Common myeloid progenitor, CD34-positive (primary cell): ENCODE results near the gene GRM4.

ENCODE experiments used
- CTCF ChIA-PET: fragments of 350-600 bp; sonication (Branson Sonifier 250); formaldehyde crosslinking; loops from one replicate; lab custom pipeline; 2021; ENCODE audit warnings: antibody characterized with exemption; lab: Charles Lee
- POLR2A ChIA-PET: fragments of 350-600 bp; sonication (Branson Sonifier 250); formaldehyde crosslinking; loops from one replicate; lab custom pipeline; 2021; ENCODE audit warnings: antibody characterized with exemption; lab: Charles Lee
- DNase-seq, 3 donors: peaks; one replicate each; pipeline versions ENCODE4 v3.0.0 to v3.0.0-alpha.2; 2013
- H3K27ac ChIP-seq, 2 experiments: 1 replicate in 1 of 2; 2 replicates in 1 of 2; pipeline ENCODE4 v1.7.0; 2013; ENCODE audit warnings: inconsistent platforms in 2 of 2, low read length in 2 of 2, mild to moderate bottlenecking in 2 of 2, low read depth in 1 of 2, moderate library complexity in 1 of 2; ENCODE audit not compliant: severe bottlenecking in 2 of 2, insufficient read depth in 1 of 2, poor library complexity in 1 of 2
- H3K27me3 ChIP-seq, 5 experiments: replicated peaks in 2 of 5; 1 replicate in 3 of 5; 2 replicates in 2 of 5; pipeline versions ENCODE4 v1.6.1 to v1.7.0; 2013; ENCODE audit warnings: low read length in 4 of 5, mild to moderate bottlenecking in 2 of 5, moderate library complexity in 2 of 5, inconsistent platforms in 1 of 5; ENCODE audit not compliant: insufficient read depth in 5 of 5, control insufficient read depth in 4 of 5
- H3K36me3 ChIP-seq, 4 experiments: 1 replicate in 2 of 4; 2 replicates in 2 of 4; pipeline versions ENCODE4 v1.6.1 to v1.7.0; 2013; ENCODE audit warnings: low read length in 3 of 4, control low read depth in 1 of 4, mild to moderate bottlenecking in 1 of 4; ENCODE audit not compliant: control insufficient read depth in 4 of 4, insufficient read depth in 4 of 4
- H3K4me1 ChIP-seq, 4 experiments: 1 replicate in 3 of 4; 2 replicates in 1 of 4; pipeline versions ENCODE4 v1.6.1 to v1.7.1; 2013; ENCODE audit warnings: low read length in 3 of 4, mild to moderate bottlenecking in 3 of 4, control low read depth in 1 of 4, inconsistent platforms in 1 of 4, moderate library complexity in 1 of 4; ENCODE audit not compliant: control insufficient read depth in 4 of 4, insufficient read depth in 4 of 4; ENCODE audit errors: control extremely low read depth in 1 of 4
- H3K4me3 ChIP-seq, 7 experiments: 1 replicate in 4 of 7; 2 replicates in 3 of 7; pipeline versions ENCODE4 v1.5.1 to v1.7.0; 2013; ENCODE audit warnings: mild to moderate bottlenecking in 7 of 7, low read length in 6 of 7, moderate library complexity in 6 of 7, inconsistent platforms in 2 of 7, low read depth in 2 of 7, control low read depth in 1 of 7; ENCODE audit not compliant: insufficient read depth in 4 of 7, control insufficient read depth in 1 of 7; ENCODE audit errors: extremely low read depth in 1 of 7
- H3K9me3 ChIP-seq, 5 experiments: 1 replicate in 4 of 5; 2 replicates in 1 of 5; pipeline versions ENCODE4 v1.6.1 to v1.7.1; 2013; ENCODE audit warnings: low read length in 4 of 5, mild to moderate bottlenecking in 2 of 5, inconsistent platforms in 1 of 5, low read depth in 1 of 5, moderate library complexity in 1 of 5; ENCODE audit not compliant: control insufficient read depth in 4 of 5, insufficient read depth in 2 of 5; ENCODE audit errors: control extremely low read depth in 1 of 5
- WGBS: methylation state at CpG from one replicate; pipeline ENCODE4 v1.1.5; 2013; ENCODE audit not compliant: insufficient coverage; 5-methylcytosine and 5-hydroxymethylcytosine counted together

Gene GRM4

GRCh38 chr6:34142061-34142998, 3.6 kb downstream of the GRM4 start:
- H3K4me1 ChIP-seq, result peaks cover 0 to 34% (median 29%) of the 10 kb centered on the region in 4 experiments
- no peak for DNase-seq
- ChIA-PET POLR2A (no interaction called here), CTCF (interaction anchor here (1.0 to 1.5 kb wide), 4 partner anchors 10 to 375 kb away, joined by 3 to 5 read pairs (median 4); no protein-coding TSS in a partner anchor)
- no peak overlapping the region for H3K27ac ChIP-seq
- WGBS, result 50% methylated on average over 17 of the region's 29 CpGs
- H3K27me3 ChIP-seq, result peaks cover 0 to 99% (median 56%) of the 10 kb centered on the region in 5 experiments
- no peaks in the 10 kb centered on the region for H3K9me3 ChIP-seq
- H3K4me3 ChIP-seq, result no peak overlapping the region
- H3K36me3 ChIP-seq, result no peaks in the 10 kb centered on the region

GRCh38 chr6:34140075-34140474, 5.8 kb downstream of the GRM4 start:
- DNase-seq, result no peak
- no peak overlapping the region for H3K27ac ChIP-seq
- CTCF ChIA-PET, result interaction anchor here (1.4 kb wide), 1 partner anchor 85 kb away, joined by 3 read pairs; no protein-coding TSS in a partner anchor
- no peaks in the 10 kb centered on the region for H3K36me3 ChIP-seq
- H3K27me3 ChIP-seq, result peaks cover 0 to 99% (median 43%) of the 10 kb centered on the region in 5 experiments
- H3K9me3 ChIP-seq, result no peaks in the 10 kb centered on the region
- WGBS, result 95% methylated on average over 5 of the region's 5 CpGs
- peaks cover 0 to 24% (median 19%) of the 10 kb centered on the region in 4 experiments for H3K4me1 ChIP-seq
- no peak overlapping the region for H3K4me3 ChIP-seq
- POLR2A ChIA-PET, result no interaction called here

GRCh38 chr6:34138914-34139510, 6.9 kb downstream of the GRM4 start:
- Histone ChIP-seq H3K36me3 (no peaks in the 10 kb centered on the region), H3K27me3 (peaks cover 0 to 98% (median 37%) of the 10 kb centered on the region in 5 experiments), H3K27ac (no peak overlapping the region), H3K9me3 (no peaks in the 10 kb centered on the region), H3K4me3 (no peak overlapping the region), H3K4me1 (peaks cover 0 to 13% (median 8%) of the 10 kb centered on the region in 4 experiments)
- no peak for DNase-seq
- POLR2A ChIA-PET, result no interaction called here
- CTCF ChIA-PET, result interaction anchor here (1.6 to 2.3 kb wide), 3 partner anchors 9 to 16 kb away, joined by 5 to 7 read pairs (median 5); no protein-coding TSS in a partner anchor
- WGBS, result 7% methylated on average over 3 of the region's 5 CpGs

GRCh38 chr6:34138191-34138590, 7.7 kb downstream of the GRM4 start:
- CTCF ChIA-PET, result interaction anchor here (1.6 to 2.3 kb wide), 3 partner anchors 9 to 16 kb away, joined by 5 to 7 read pairs (median 5); no protein-coding TSS in a partner anchor
- H3K27me3 ChIP-seq, result peaks cover 0 to 98% (median 29%) of the 10 kb centered on the region in 5 experiments
- H3K9me3 ChIP-seq, result no peaks in the 10 kb centered on the region
- no peak for DNase-seq
- H3K36me3 ChIP-seq, result no peaks in the 10 kb centered on the region
- POLR2A ChIA-PET, result no interaction called here
- H3K27ac ChIP-seq, result no peak overlapping the region
- H3K4me1 ChIP-seq, result peaks cover 0 to 5% (median 1%) of the 10 kb centered on the region in 4 experiments
- no peak overlapping the region for H3K4me3 ChIP-seq
- WGBS, result 83% methylated on average over 2 of the region's 4 CpGs

GRCh38 chr6:34135541-34135940, 10.3 kb downstream of the GRM4 start:
- H3K4me3 ChIP-seq, result no peak overlapping the region
- CTCF ChIA-PET, result interaction anchor here (1.1 to 1.5 kb wide), 3 partner anchors 10 to 17 kb away, joined by 3 to 5 read pairs (median 4); no protein-coding TSS in a partner anchor

GRCh38 chr6:34132486-34133185, 13.3 kb downstream of the GRM4 start:
- no peaks in the 10 kb centered on the region for H3K4me1 ChIP-seq
- H3K36me3 ChIP-seq, result no peaks in the 10 kb centered on the region
- no peak overlapping the region for H3K27ac ChIP-seq
- no peak overlapping the region for H3K4me3 ChIP-seq
- ChIA-PET CTCF (interaction anchor here (1.3 to 1.6 kb wide), 2 partner anchors 10 to 49 kb away, joined by 3 to 4 read pairs; no protein-coding TSS in a partner anchor), POLR2A (interaction anchor here (0.7 kb wide), 1 partner anchor 730 kb away, joined by 3 read pairs; no protein-coding TSS in a partner anchor)
- 58% methylated on average over 20 of the region's 20 CpGs for WGBS
- DNase-seq, result peak; percentile 29 to 68 (median 66)
- H3K27me3 ChIP-seq, result peaks cover 0 to 81% (median 7%) of the 10 kb centered on the region in 5 experiments
- H3K9me3 ChIP-seq, result no peaks in the 10 kb centered on the region

More at GRCh38 chr6:34135541-34135940, 10.3 kb downstream of the GRM4 start:
- Histone ChIP-seq H3K27ac (no peak overlapping the region), H3K36me3 (no peaks in the 10 kb centered on the region), H3K27me3 (peaks cover 0 to 96% (median 22%) of the 10 kb centered on the region in 5 experiments), H3K9me3 (no peaks in the 10 kb centered on the region), H3K4me1 (no peaks in the 10 kb centered on the region)
- POLR2A ChIA-PET, result no interaction called here
- WGBS, result 94% methylated on average over 2 of the region's 2 CpGs
- DNase-seq, result no peak
